MV-4-11 (cell line): Measurements from ENCODE around the gene RIPK3.

Source experiments
- DNase-seq: peaks from one replicate; lab custom pipeline; 2025; lab: John Stamatoyannopoulos, UW

RIPK3 gene

DNA sequence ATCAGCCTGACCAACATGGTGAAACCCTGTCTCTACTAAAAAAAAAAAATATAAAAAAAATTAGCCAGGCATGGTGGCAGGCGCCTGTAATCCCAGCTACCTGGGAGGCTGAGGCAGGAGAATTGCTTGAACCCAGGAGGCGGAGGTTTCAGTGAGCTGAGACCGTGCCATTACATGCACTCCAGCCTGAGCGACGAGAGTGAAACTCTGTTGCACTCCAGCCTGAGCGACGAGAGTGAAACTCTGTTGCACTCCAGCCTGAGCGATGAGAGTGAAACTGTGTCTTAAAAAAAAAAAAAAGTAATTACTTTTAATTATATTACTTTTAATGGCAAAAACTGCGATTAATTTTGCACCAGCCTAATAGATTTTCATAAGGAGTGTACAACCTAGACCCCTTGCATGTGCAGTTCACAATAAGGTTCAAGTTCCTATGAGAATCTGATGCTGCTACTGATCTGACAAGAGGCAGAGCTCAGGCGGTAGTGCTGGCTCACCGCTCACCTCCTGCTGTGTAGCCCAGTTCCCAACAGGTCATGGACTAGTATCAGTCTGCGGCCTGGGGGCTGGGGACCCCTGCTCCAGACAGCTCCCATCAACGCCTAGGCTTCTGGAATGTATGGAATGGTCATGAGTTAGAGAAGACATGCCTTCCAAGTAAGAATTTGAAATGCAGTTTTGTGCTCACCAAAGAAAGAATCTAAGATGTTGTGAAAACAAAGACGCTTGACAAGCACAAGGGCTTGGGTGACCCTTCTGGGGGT, 18.4 kb downstream of the RIPK3 start:
- DNase-seq: no peak

DNA sequence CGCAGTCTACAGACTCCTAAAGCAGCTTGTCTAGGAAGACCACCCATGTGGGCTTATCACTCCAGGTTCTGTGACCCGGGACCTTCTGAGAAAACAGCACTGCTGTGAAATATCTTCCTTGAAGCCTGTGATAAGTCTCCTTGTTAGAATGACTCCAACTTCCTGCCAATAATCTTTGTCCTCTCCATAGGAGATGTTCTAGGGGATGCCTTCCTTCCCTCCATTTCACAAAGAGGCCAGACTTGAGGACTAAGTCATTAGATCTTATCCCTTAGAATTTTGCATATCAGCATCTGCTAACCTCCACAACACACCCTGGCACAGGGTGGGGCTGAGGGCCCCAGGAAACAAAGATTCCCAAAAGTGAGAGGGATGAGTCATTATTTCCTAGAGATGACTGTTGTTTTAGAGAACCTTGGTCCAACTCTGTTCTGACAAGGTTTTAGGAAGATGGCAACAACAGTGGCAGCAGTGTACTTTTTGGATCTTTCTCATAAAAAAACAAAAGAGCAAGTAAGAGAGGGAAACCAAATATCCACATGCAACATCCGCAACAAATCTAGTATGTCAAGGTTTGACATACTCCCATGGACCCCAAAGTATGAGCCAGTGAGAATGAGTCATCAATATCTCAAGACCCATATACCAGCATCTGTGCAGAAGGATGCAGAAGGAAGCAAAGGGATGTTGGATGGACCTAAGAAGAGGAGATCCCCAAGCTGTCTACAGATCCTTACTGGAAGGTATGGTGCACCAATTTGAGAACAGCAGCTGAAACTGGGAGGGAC, 22.5 kb downstream of the RIPK3 start:
- no peak for DNase-seq

DNA sequence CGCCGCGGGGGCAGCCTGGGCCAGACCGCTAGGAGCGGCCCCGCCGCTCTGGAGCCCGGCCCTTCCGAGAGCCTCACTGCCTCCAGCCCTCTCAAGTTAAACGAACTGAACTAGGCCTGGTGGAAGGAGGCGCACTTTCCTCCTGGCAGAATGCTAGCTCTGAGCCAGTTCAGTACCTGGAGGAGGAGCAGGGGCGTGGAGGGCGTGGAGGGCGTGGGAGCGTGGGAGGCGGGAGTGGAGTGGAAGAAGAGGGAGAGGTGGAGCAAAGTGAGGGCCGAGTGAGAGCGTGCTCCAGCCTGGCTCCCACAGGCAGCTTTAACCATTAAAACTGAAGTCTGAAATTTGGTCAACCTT, 23.2 kb downstream of the RIPK3 start:
- DNase-seq: no peak

DNA sequence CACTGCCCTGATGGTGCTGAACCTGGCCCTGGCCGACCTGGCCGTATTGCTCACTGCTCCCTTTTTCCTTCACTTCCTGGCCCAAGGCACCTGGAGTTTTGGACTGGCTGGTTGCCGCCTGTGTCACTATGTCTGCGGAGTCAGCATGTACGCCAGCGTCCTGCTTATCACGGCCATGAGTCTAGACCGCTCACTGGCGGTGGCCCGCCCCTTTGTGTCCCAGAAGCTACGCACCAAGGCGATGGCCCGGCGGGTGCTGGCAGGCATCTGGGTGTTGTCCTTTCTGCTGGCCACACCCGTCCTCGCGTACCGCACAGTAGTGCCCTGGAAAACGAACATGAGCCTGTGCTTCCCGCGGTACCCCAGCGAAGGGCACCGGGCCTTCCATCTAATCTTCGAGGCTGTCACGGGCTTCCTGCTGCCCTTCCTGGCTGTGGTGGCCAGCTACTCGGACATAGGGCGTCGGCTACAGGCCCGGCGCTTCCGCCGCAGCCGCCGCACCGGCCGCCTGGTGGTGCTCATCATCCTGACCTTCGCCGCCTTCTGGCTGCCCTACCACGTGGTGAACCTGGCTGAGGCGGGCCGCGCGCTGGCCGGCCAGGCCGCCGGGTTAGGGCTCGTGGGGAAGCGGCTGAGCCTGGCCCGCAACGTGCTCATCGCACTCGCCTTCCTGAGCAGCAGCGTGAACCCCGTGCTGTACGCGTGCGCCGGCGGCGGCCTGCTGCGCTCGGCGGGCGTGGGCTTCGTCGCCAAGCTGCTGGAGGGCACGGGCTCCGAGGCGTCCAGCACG, 23.8 kb downstream of the RIPK3 start:
- DNase-seq: no peak

DNA sequence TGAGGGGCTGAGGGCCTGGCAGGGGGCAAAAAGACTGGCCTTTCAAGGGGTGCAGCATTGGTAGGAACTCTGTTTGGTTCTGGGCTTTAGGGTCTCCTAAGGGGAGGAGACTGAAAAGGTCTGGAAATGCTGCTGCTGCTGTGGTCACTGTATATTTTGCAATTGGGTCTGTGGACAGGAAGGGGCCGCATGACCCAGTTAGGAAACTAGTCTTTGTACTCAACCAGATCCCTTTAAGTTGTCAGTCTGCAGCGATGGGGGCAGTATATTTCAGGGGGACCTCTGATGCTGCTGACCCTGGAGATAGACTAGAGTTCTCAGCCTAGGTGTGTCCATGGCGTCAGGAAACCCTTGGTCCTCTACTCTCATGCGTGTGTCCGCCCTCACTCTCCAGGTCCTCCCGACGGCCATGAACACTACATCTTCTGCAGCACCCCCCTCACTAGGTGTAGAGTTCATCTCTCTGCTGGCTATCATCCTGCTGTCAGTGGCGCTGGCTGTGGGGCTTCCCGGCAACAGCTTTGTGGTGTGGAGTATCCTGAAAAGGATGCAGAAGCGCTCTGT, 24.5 kb downstream of the RIPK3 start:
- DNase-seq: no peak

DNA sequence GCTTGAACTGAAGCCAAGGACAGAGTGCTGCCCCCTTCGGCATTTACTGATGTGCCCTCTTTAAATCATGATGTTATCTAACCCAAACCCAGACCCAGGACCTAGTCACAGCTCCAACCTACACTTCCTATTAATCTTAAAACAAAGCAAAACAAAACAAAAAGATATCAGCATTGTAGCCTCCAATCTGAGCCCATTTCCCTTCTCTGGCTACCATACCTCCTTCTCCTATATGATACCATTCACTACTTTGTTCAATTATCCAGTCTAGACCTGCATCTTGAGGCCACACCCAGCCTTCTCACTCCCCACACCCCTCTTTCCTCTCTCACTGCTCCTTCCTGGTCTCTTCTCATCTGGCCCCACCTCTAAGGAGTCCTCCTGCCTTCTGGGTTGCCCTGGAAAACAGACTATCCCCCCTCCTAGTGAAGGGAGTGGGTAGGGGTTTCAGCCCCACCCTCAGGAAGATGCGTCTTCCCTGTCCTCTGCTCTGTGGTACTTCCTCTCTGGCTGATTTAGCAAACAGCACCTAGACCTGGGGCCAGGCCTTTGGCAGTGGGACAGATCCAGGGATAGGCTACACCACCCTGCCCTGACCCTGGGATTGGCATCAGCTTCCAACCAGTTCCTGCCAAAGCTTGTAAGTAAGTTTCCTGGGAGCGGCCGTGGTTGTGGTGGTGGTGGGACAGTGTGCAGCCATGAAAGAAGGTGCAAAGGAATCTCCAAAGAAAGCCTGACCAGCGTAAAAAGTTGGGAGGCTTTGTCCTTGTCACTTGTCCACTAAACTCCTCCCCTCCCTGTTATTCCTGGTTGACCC, 25.2 kb downstream of the RIPK3 start:
- no peak for DNase-seq

DNA sequence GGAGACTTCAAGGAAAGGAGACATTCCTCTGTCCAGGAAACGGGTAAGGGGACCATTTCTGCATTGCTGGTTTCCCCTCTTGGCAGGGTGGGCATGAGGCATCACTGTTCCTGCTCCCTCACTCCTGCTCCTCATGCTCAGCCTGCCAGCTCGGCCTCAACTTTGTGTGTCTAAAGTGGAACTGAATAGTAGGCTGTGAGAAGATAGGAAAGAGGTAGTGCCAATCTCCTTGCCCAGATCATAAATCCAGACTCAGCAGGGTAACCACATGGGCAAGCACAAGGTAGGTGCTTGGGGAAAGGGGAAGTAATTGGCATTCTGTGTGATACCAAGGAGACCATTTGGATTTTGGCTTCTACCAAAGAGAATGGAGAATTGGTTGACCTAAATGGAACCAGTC, 25.9 kb downstream of the RIPK3 start:
- DNase-seq: peak; percentile 80

DNA sequence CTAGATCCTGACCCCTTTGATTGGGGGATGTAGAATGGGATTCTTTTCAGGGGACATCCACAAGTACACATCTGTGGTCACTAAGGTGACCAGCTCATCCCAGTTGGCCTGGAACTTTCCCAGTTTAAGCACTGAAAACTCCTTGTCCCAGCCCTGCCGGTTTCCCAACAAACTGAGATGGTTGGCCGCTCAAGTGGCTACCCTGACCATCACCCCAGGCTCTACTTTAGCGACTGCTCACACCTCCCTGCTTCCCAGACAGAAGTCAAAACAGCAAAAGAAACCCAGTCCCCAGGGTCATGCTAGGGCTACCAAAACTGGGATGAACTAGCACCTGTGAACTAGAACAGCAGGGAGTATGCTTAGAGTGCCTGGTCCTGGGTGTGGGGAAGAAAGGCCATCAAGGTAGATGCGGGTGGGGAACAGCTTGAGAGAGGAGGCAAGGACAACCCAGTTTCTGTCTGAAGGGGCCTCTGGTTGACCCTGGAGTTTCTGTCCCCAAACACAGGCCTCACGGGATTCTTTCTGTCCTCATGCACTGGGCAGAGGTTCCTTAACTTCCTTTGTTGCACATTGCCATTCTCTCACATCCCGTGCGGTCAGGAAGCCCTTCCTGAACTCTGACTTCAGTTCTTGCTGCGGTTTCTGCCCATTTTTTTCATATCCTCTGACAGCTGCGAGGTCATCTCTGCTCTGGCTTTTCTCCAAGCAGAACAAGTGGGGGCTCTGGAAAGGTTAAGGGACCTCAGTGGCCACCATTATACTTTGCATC, 26.9 kb downstream of the RIPK3 start:
- DNase-seq: peak; percentile 98

DNA sequence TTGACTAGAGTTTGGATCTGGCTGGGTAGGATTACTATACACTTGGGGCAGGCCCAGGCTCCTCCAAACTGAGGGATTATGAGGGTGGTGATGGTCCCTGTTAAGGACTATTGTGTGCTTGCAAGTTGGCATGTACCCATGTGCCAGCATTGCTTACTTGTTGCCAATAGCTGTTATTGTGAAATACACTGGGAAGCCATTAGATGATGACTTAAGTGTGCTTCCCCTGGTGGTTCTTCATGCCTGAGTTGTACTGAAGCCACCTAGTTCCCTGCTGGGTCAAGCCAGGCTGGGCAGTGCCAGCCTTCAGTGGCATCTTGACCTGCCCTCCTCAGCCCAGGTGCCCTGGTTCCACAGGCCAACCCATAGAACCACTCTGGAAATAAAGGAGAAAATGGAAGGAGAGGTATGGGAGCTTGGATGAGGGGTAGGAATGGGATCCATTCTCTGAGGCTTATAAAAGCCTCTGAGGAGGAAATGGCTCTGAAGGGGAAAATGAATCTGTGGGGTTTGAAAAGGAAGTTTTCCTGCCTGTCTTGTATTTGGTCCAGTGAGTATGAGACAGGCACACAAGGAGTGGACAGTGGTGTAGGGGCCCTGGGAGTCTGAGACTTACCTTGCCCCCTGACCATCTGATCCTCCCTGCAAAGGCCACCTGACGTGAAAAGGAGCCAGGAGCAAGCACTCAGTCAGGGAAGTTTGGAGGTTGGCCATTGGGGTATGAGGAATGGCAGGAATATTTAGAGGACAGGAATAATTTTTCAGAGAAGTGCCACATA, 27.8 kb downstream of the RIPK3 start:
- peak; percentile 50 for DNase-seq

DNA sequence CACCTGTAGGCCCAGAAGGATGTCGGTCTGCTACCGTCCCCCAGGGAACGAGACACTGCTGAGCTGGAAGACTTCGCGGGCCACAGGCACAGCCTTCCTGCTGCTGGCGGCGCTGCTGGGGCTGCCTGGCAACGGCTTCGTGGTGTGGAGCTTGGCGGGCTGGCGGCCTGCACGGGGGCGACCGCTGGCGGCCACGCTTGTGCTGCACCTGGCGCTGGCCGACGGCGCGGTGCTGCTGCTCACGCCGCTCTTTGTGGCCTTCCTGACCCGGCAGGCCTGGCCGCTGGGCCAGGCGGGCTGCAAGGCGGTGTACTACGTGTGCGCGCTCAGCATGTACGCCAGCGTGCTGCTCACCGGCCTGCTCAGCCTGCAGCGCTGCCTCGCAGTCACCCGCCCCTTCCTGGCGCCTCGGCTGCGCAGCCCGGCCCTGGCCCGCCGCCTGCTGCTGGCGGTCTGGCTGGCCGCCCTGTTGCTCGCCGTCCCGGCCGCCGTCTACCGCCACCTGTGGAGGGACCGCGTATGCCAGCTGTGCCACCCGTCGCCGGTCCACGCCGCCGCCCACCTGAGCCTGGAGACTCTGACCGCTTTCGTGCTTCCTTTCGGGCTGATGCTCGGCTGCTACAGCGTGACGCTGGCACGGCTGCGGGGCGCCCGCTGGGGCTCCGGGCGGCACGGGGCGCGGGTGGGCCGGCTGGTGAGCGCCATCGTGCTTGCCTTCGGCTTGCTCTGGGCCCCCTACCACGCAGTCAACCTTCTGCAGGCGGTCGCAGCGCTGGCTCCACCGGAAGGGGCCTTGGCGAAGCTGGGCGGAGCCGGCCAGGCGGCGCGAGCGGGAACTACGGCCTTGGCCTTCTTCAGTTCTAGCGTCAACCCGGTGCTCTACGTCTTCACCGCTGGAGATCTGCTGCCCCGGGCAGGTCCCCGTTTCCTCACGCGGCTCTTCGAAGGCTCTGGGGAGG, 28.9 kb downstream of the RIPK3 start, which contains the start of gene LTB4R:
Gene LTB4R (plus strand): TSS at position 857 of the 959 bp plus-strand sequence. CDS start 4,150 bp downstream, outside the sequence.
- peak; percentile 74 for DNase-seq

DNA sequence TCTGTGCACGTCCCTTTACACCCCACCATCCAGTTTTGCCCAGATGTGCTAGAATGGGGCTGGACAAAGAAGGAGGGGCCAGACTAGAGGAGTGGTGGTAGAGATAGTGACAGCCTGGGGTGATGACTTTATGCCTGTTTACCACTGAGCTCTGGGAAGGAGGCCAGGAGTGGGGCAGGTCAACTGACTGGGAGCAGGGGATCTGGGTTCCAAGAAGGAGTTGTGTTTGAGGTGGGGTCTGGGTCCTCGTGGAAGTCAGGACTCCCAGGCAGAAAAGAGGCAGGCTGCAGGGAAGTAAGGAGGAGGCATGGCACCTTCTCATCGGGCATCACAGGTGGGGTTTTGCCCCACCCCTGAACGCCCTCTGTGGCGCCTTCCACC, 29.5 kb downstream of the RIPK3 start:
- DNase-seq: no peak

DNA sequence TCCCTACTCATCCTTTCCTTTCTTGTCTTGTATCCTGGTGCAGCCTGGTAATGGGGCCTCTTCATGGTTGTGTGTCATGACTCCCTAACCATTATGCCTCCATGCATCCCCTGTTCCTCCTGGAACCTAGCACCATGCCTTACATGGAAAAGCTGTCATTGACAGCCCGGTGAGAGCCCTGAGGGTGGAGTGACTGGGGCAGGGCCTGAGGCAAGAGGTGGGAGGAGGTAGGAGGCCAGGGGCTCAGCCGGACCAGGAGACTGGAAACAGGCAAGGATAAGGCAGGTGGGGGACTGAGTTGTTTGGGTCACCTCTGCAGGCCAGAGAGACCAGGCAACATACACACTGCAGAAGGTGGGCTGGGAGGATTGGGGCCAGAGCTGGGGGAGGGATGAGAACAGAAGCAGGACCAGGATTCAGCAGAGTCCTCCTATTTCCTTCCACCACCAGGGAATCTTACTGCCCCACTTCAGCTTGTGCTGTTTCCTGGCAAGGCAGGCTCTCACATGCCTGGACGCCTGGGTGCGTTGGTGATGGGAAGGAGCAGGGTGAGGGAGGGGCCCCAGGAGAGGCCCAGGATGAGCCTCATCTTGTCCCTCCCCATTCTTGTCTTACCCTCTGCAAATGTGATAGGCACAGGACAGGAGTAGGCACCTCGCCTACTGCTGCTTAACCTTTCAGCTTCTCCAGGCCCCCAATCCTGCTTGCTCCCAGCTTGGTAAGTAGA, 30.1 kb downstream of the RIPK3 start, which contains the start of gene LTB4R2:
Gene LTB4R2 (plus strand): TSS at position 603 of the 727 bp plus-strand sequence. CDS start 525 bp downstream, outside the sequence.
- no peak for DNase-seq

DNA sequence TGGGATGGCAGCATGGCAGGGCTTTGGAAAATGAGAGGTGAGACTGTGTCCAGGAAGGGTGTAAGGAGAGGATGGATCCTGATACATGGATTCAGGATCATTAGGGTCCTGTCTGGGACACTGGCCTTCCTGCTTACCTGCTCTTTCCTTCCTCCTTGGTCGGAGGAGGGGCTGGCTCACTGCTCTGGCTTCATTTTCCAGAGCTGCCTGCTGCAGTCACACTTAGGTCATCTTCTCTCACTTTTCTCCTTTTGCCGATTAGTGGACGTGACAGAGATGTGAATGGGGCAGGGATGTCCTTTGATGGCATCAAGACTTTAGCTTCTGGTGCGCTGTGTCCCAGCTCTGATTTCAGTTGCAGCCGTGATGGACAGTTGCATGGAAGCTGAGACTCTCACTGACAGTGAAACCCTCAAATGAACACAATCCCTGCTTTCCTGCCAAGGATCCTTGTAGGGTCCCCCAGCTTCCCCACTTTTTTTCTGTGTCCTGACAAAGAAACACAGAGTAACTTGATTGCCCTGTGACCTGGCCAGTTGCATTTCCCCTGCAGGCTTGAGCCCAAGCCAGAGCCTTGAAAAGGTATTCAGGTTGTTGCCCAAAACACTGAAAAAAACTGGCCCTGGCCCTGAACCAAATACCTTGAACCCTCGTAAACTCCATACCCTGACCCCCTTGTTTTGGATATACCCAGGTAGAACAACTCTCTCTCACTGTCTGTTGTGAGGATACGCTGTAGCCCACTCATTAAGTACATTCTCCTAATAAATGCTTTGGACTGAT, 31.3 kb downstream of the RIPK3 start:
- no peak for DNase-seq

DNA sequence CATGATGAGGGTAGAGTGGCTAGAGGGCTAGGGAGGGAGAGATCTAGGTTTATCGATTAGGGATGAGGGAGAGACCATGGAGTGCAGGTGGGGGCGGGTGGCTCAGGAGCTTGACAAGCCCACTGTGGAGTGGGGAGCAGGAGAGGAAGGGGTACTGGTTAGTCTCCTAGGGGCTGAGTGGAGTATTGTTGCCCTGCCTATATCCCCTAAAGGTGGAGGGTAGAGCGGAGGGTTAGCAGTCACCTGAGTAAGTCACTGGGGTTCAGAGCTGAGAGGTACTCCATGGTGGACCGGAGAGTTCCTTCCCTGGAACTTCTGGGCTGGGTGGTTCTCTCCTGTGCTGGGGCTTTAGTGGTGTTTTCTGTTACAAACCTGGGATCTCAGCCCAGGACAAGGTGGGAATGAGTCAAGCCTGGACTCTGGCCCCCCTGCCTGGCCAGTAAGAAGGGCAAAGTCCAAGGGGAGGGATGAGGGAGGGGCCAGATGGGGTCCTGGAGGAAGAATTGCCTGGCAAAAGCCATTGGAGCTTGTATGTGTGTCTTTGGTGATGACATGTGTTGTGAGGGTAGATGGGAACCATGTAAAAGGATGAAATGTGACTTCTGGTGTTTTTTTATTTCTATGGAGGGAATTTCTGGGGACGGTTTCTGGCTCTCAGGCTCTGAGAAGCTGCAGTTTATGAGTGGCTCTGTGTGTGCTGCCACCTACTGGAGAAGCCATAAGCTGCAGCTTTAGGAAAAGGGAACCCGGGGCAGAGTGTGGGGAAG, 32.0 kb downstream of the RIPK3 start, which contains the start of gene CIDEB:
Gene CIDEB (minus strand): TSS at position 403 of the 767 bp plus-strand sequence. CDS start 119 bp downstream, at position 284.
- peak; percentile 69 for DNase-seq

DNA sequence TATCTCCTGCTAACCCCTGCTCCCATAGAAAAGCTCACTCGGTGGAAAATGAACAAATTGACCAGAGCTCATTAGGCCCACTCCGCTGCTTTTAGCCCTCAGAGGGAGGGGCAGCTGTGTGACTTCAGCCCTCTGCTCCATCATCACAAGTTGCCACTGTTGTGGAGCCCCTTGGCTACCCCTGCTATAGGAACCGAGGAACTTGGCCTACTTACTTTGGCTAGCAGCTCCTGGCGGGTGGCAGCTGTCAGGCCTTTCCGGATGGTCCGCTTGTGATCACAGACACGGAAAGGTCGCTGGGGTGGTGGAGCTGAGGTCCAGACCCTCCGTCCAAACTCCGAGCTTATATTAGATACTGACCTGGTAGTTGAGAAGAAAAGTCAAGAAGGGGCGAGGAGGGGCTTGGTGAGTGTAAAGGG, 32.6 kb downstream of the RIPK3 start:
- DNase-seq: no peak

DNA sequence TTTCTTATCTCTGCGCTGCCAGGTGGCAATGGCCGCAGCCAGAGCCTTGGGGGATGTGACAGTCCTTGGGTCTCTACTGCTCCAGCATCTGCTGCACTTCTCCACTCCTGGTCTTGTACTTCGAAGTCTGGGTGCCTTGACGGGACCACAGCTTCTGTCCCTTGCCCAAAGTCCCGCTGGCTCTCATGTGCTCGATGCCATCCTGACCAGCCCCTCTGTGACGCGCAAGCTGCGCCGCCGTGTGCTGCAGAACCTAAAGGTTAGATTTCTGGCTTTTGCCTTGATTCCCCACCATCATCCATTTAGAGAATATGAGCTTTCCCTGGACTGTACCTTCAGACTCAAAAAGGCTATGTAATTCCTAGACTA, 35.8 kb downstream of the RIPK3 start:
- no peak for DNase-seq
